Testis (tissue), 3 donors: ENCODE results near the gene MTMR1. TPM values are rescaled to one million over a fixed set of nuclear protein-coding genes. Genes with fewer than 3 reads are reported as not detected.

Experiments
- DNase-seq: peaks from one replicate; pipeline ENCODE4 v3.0.0-alpha.2; 2019
- H3K27ac ChIP-seq, 2 donors: fragments of 200-600 bp; sonication (generic); one replicate each; pipeline ENCODE4 v1.5.1; 2019
- H3K27me3 ChIP-seq: fragments of 200-600 bp; sonication (generic); one replicate; pipeline ENCODE4 v1.5.1; 2019
- H3K36me3 ChIP-seq: fragments of 200-600 bp; sonication (generic); one replicate; pipeline ENCODE4 v1.5.1; 2017; ENCODE audit warnings: low read depth; ENCODE audit errors: missing control alignments
- H3K4me1 ChIP-seq: fragments of 200-600 bp; sonication (generic); one replicate; pipeline ENCODE4 v1.5.1; 2019
- H3K4me3 ChIP-seq, 2 donors: fragments of 200-600 bp; sonication (generic); one replicate each; pipeline ENCODE4 v1.5.1; 2017 to 2019
- H3K9me3 ChIP-seq: fragments of 200-600 bp; sonication (generic); one replicate; pipeline ENCODE4 v1.5.1; 2017
- CTCF ChIP-seq, 3 experiments: fragments of 450-650 bp in 2 of 3; fragments of 200-600 bp in 1 of 3; sonication (generic) in 1 of 3; IDR thresholded peaks; one replicate each; pipeline ENCODE4 v1.5.1; 2016 to 2019; ENCODE audit warnings: antibody characterized with exemption in 3 of 3, mild to moderate bottlenecking in 2 of 3, moderate library complexity in 1 of 3
- POLR2A ChIP-seq: fragments of 450-650 bp; IDR thresholded peaks from one replicate; pipeline ENCODE4 v1.6.1; 2017; ENCODE audit warnings: antibody characterized with exemption, mild to moderate bottlenecking, moderate library complexity
- WGBS, 2 donors: methylation state at CpG; one replicate each; pipeline ENCODE4 v1.1.5; 2018; 5-methylcytosine and 5-hydroxymethylcytosine counted together
- intact Hi-C: fragments of 100-400 bp; cut with DNase I; formaldehyde crosslinking; loops from one replicate; pipeline ENCODE4 v1.15.1; 2023; ENCODE audit warnings: low total_unique reads
- polyA plus RNA-seq: library from polyadenylated mRNA; stranded (reverse); fragments of 350-450 nt; fragmentation: Illumina TruSeq; extraction: RNeasy Lipid Tissue Mini Kit (QIAGEN cat#74804); gene quantifications from one replicate; pipeline ENCODE4 v1.2.3, GENCODE V29; 2014; ENCODE audit warnings: low read depth, low replicate concordance; ENCODE audit not compliant: insufficient read depth
- total RNA-seq, 2 donors: library from RNA; depleted of rRNA; stranded (reverse); fragments of >200 nt; gene quantifications; one replicate each; pipeline ENCODE4 v1.2.3, GENCODE V29; 2016

Gene MTMR1
- total and polyA plus RNA-seq, 3 donors from 2014 or later = 26.1 to 57.2 (median 50.3) TPM

- Histone ChIP-seq H3K27ac (peak overlapping the region; percentile 81 to 87), H3K4me1 (no peaks in the 10 kb centered on the region)
- intact Hi-C loops = no loop called here
Measured at GRCh38 chrX:150693725-150694574, 754 bp downstream of the MTMR1 start.

GRCh38 chrX:150694738-150695410, 1.7 kb downstream of the MTMR1 start:
- intact Hi-C loops = no loop called here
- no peaks in the 10 kb centered on the region for H3K27me3 ChIP-seq
- 59 to 63% methylated on average over 8 of the region's 8 CpGs for WGBS, 2 donors
- H3K4me1 ChIP-seq = no peaks in the 10 kb centered on the region
- TF ChIP-seq CTCF (IDR thresholded peaks at IDR 0.05) (no peak), POLR2A (no peak)
- no peaks in the 10 kb centered on the region for H3K36me3 ChIP-seq
- no peaks in the 10 kb centered on the region for H3K9me3 ChIP-seq
- H3K4me3 ChIP-seq = no peak overlapping the region
- H3K27ac ChIP-seq = peak overlapping the region; percentile 81 to 87
- DNase-seq = no peak

More at GRCh38 chrX:150693725-150694574, 754 bp downstream of the MTMR1 start:
- Histone ChIP-seq H3K9me3 (no peaks in the 10 kb centered on the region), H3K4me3 (peak overlapping the region; percentile 53 to 66), H3K36me3 (no peaks in the 10 kb centered on the region), H3K27me3 (no peaks in the 10 kb centered on the region)
- 1% methylated on average over 14 to 20 of the region's 42 CpGs for WGBS, 2 donors
- TF ChIP-seq CTCF (IDR thresholded peaks at IDR 0.05) (no peak), POLR2A (no peak)
- peak; percentile 47 for DNase-seq

GRCh38 chrX:150696331-150696730, 3.1 kb downstream of the MTMR1 start:
- 30 to 50% methylated on average over 1 of the region's 1 CpG for WGBS, 2 donors
- no peaks in the 10 kb centered on the region for H3K27me3 ChIP-seq
- TF ChIP-seq POLR2A (no peak), CTCF (IDR thresholded peaks at IDR 0.05) (no peak)
- H3K9me3 ChIP-seq = no peaks in the 10 kb centered on the region
- H3K27ac ChIP-seq = no peak overlapping the region
- H3K4me1 ChIP-seq = no peaks in the 10 kb centered on the region
- no peak overlapping the region for H3K4me3 ChIP-seq
- H3K36me3 ChIP-seq = no peaks in the 10 kb centered on the region
- DNase-seq = no peak
- intact Hi-C loops = no loop called here

- H3K27ac ChIP-seq = no peak overlapping the region
- DNase-seq = no peak
- intact Hi-C loops = no loop called here
- TF ChIP-seq CTCF (IDR thresholded peaks at IDR 0.05) (no peak), POLR2A (no peak)
- H3K4me3 ChIP-seq = no peak overlapping the region
- no peaks in the 10 kb centered on the region for H3K36me3 ChIP-seq
- no peaks in the 10 kb centered on the region for H3K4me1 ChIP-seq
- H3K9me3 ChIP-seq = no peaks in the 10 kb centered on the region
- no peaks in the 10 kb centered on the region for H3K27me3 ChIP-seq
- 68 to 74% methylated on average over 2 to 4 of the region's 4 CpGs for WGBS, 2 donors
Measured at GRCh38 chrX:150696866-150697265, 3.7 kb downstream of the MTMR1 start.
